ENCODE results near the gene TMEM87A.

TMEM87A gene

GRCh38 chr15:42165106-42165505 lies 108.1 kb downstream of the TMEM87A start:
- no peak for DNase-seq (ENCODE audit: low read depth in 3 of 3)

GRCh38 chr15:42163947-42164550 lies 109.2 kb downstream of the TMEM87A start:
- no peak for DNase-seq (ENCODE audit: low read depth in 3 of 3)

GRCh38 chr15:42163291-42163690 lies 109.9 kb downstream of the TMEM87A start:
- DNase-seq (ENCODE audit: low read depth in 3 of 3): no peak
